Transverse colon (tissue), 4 donors: ENCODE measurements around the gene COL9A1.

Source experiments
- CTCF ChIP-seq, 5 experiments: fragments of 200-600 bp in 3 of 5; fragments of 450-650 bp in 2 of 5; sonication (generic) in 3 of 5; IDR thresholded peaks; 1 replicate in 2 of 5; 2 replicates in 3 of 5; pipeline ENCODE4 v1.5.1; 2016 to 2017; ENCODE audit warnings: antibody characterized with exemption in 5 of 5, inconsistent platforms in 3 of 5, mild to moderate bottlenecking in 2 of 5, moderate library complexity in 1 of 5
- EP300 ChIP-seq: sonication (generic); formaldehyde crosslinking; IDR thresholded peaks from one replicate; pipeline ENCODE4 v1.6.1; 2017; ENCODE audit warnings: antibody characterized with exemption, low read depth
- POLR2A ChIP-seq: fragments of 450-650 bp; IDR thresholded peaks from one replicate; pipeline ENCODE4 v1.6.1; 2016; ENCODE audit warnings: antibody characterized with exemption, mild to moderate bottlenecking, moderate library complexity
- POLR2AphosphoS5 ChIP-seq, 3 donors: sonication (generic); formaldehyde crosslinking; IDR thresholded peaks; one replicate each; pipeline ENCODE4 v1.6.1; 2016; ENCODE audit warnings: antibody characterized with exemption in 3 of 3

GRCh38 chr6:70215460-70216108 lies 87.3 kb downstream of the COL9A1 start:
- TF ChIP-seq CTCF (IDR thresholded peaks at IDR 0.05): no peak
- TF ChIP-seq EP300: no peak
- no peak for TF ChIP-seq POLR2A
- no peak for TF ChIP-seq POLR2AphosphoS5 (IDR thresholded peaks at IDR 0.05)
